GM12878 (cell line): ENCODE data around the gene XRCC6. TPM values are rescaled to one million over a fixed set of nuclear protein-coding genes. Genes with fewer than 3 reads are reported as not detected.

Experiments used
- ATAC-seq: fragments of 200-7000 bp; cut with Tn5 transposase; 3 replicates; pipeline ENCODE4 v1.9.1; 2020; ENCODE audit warnings: mild to moderate bottlenecking, moderate library complexity
- BruUV-seq: library from RNA; stranded (reverse); fragments of 400-500 nt; replicated peaks from 2 replicates; lab custom pipeline; 2021; lab: Mats Ljungman, UMichigan
- CTCF ChIA-PET: fragments of 300-600 bp; sonication (Branson Sonifier 250); formaldehyde crosslinking; extraction: SDS; loops from one replicate; lab custom pipeline; 2021; ENCODE audit warnings: inconsistent platforms; lab: Yijun Ruan, JAX
- POLR2A ChIA-PET: fragments of 350-600 bp; formaldehyde crosslinking; extraction: SDS; loops from one replicate; lab custom pipeline; 2021; ENCODE audit warnings: inconsistent platforms; lab: Charles Lee
- RAD21 ChIA-PET: fragments of 300-600 bp; sonication (Branson Sonifier 250); formaldehyde crosslinking; loops from one replicate; lab custom pipeline; 2023; ENCODE audit warnings: antibody characterized with exemption; ENCODE audit not compliant: unreplicated experiment; lab: Charles Lee
- SMC1A ChIA-PET: fragments of 300-600 bp; sonication (Branson Sonifier 250); formaldehyde crosslinking; loops from one replicate; lab custom pipeline; 2023; ENCODE audit not compliant: unreplicated experiment, uncharacterized antibody; lab: Charles Lee
- DNase-seq: peaks from one replicate; pipeline ENCODE4 v3.0.0-alpha.2; 2011; ENCODE audit warnings: low read depth, low spot score
- FAIRE-seq: peaks from 3 replicates; lab custom pipeline; 2011; peaks lifted over from hg19 to GRCh38; lab: Jason Lieb, UNC
- H2AFZ ChIP-seq: 2 replicates; pipeline ENCODE4 v1.6.0; 2011; ENCODE audit warnings: low read depth, low read length, control low read depth; ENCODE audit not compliant: control insufficient read depth
- H3K27ac ChIP-seq: 2 replicates; pipeline ENCODE4 v1.5.1; 2011; ENCODE audit warnings: control low read depth; ENCODE audit not compliant: control insufficient read depth, insufficient read depth
- H3K27me3 ChIP-seq, 2 experiments: replicated peaks in 1 of 2; 2 replicates each; pipeline versions ENCODE4 v1.6.0 to v1.6.1; 2011; ENCODE audit warnings: low read length in 1 of 2; ENCODE audit not compliant: control insufficient read depth in 2 of 2, insufficient read depth in 2 of 2
- H3K36me3 ChIP-seq, 2 experiments: 2 replicates each; pipeline ENCODE4 v1.5.1; 2011; ENCODE audit warnings: low read length in 1 of 2; ENCODE audit not compliant: control insufficient read depth in 2 of 2, insufficient read depth in 2 of 2
- H3K4me1 ChIP-seq: 2 replicates; pipeline ENCODE4 v1.6.1; 2011; ENCODE audit warnings: mild to moderate bottlenecking, low read length, moderate library complexity, mixed read lengths; ENCODE audit not compliant: control insufficient read depth, insufficient read depth
- H3K4me2 ChIP-seq: 2 replicates; pipeline ENCODE4 v1.6.0; 2011; ENCODE audit warnings: control low read depth; ENCODE audit not compliant: control insufficient read depth, insufficient read depth
- H3K4me3 ChIP-seq: fragments of 200-600 bp; sonication (generic); 2 replicates; pipeline ENCODE4 v1.5.1; 2016
- H3K79me2 ChIP-seq: 2 replicates; pipeline ENCODE4 v1.6.0; 2011; ENCODE audit warnings: low read length; ENCODE audit not compliant: control insufficient read depth, insufficient read depth
- H3K9ac ChIP-seq: 2 replicates; pipeline ENCODE4 v1.8.0; 2011; ENCODE audit warnings: low read length, control low read depth, mixed read lengths; ENCODE audit not compliant: control insufficient read depth, insufficient read depth
- H3K9me3 ChIP-seq: replicated peaks from 3 replicates; pipeline ENCODE4 v1.5.1; 2011; ENCODE audit warnings: mild to moderate bottlenecking, low read length; ENCODE audit not compliant: control insufficient read depth, insufficient read depth
- H4K20me1 ChIP-seq: 2 replicates; pipeline ENCODE4 v1.6.0; 2011; ENCODE audit not compliant: control insufficient read depth, insufficient read depth
- CHD1 ChIP-seq: IDR thresholded peaks from 2 replicates; pipeline ENCODE4 v1.6.1; 2012; ENCODE audit warnings: low read depth, low read length, improper control_type of control experiment
- CHD2 ChIP-seq: IDR thresholded peaks from 2 replicates; pipeline ENCODE4 v1.6.1; 2011; ENCODE audit warnings: low read depth, low read length, improper control_type of control experiment, borderline replicate concordance
- CHD4 ChIP-seq: fragments of 200-600 bp; sonication (generic); IDR thresholded peaks from 2 replicates; pipeline ENCODE4 v1.6.1; 2016; ENCODE audit warnings: mild to moderate bottlenecking
- CUX1 ChIP-seq: IDR thresholded peaks from 2 replicates; pipeline ENCODE4 v1.6.1; 2012; ENCODE audit warnings: improper control_type of control experiment, low read depth, low read length; ENCODE audit not compliant: insufficient replicate concordance
- MEF2A ChIP-seq: IDR thresholded peaks from 2 replicates; pipeline ENCODE4 v1.6.1; 2011; ENCODE audit warnings: low read depth, mild to moderate bottlenecking, low read length, moderate library complexity; ENCODE audit not compliant: insufficient read depth
- NR2C1 ChIP-seq: fragments of 450-650 bp; IDR thresholded peaks from 2 replicates; pipeline ENCODE4 v1.6.1; 2017; ENCODE audit warnings: antibody characterized with exemption, mild to moderate bottlenecking, moderate library complexity
- PML ChIP-seq: IDR thresholded peaks from 2 replicates; pipeline ENCODE4 v1.6.1; 2012; ENCODE audit warnings: low read length, inconsistent platforms
- POLR2AphosphoS5 ChIP-seq: IDR thresholded peaks from 2 replicates; pipeline ENCODE4 v1.6.1; 2011; ENCODE audit warnings: mild to moderate bottlenecking, low read length, inconsistent platforms
- RB1 ChIP-seq: fragments of 450-650 bp; formaldehyde crosslinking; IDR thresholded peaks from 2 replicates; pipeline ENCODE4 v1.6.1; 2017; ENCODE audit warnings: mild to moderate bottlenecking, borderline replicate concordance
- RCOR1 ChIP-seq: conservative IDR thresholded peaks from 2 replicates; pipeline ENCODE4 v1.6.1; 2012; ENCODE audit warnings: low read depth, low read length, improper control_type of control experiment
- SKIL ChIP-seq: fragments of 450-650 bp; IDR thresholded peaks from 2 replicates; pipeline ENCODE4 v1.6.1; 2017; ENCODE audit warnings: mild to moderate bottlenecking, low read depth, inconsistent platforms; ENCODE audit not compliant: poor library complexity, severe bottlenecking
- SUPT20H ChIP-seq: IDR thresholded peaks from 2 replicates; pipeline ENCODE4 v1.6.1; 2011; ENCODE audit warnings: low read depth, mild to moderate bottlenecking, low read length, moderate library complexity, borderline replicate concordance; ENCODE audit not compliant: control insufficient read depth
- WGBS: methylation state at CpG from one replicate; pipeline ENCODE4 v1.1.6; 2016; ENCODE audit warnings: low lambda C conversion rate; ENCODE audit not compliant: insufficient replicate concordance, insufficient coverage; ENCODE audit errors: missing lambda C conversion rate; 5-methylcytosine and 5-hydroxymethylcytosine counted together
- in situ Hi-C: fragments of 300-500 bp; cut with MboI; formaldehyde crosslinking; loops from 9 replicates; pipeline ENCODE4 v1.14.3; 2018; ENCODE audit warnings: mixed read lengths
- intact Hi-C: fragments of 100-400 bp; cut with micrococcal nuclease; formaldehyde crosslinking; loops from one replicate; pipeline ENCODE4 v1.14.2; 2022; ENCODE audit not compliant: unreplicated experiment
- polyA plus RNA-seq, 11 experiments: library from polyadenylated mRNA; depleted of rRNA in 4 of 11; unstranded in 6 of 11; stranded (reverse) in 5 of 11; fragments of >200 nt; fragmentation: Nextera tagmentation in 4 of 11; fragmentation: Illumina TruSeq in 1 of 11; extraction: Ambion mirVana in 4 of 11; extraction: Trizol in 1 of 11; gene quantifications; 1 replicate in 1 of 11; 2 replicates in 10 of 11; pipeline versions ENCODE4 v1.2.1 to v1.2.3, GENCODE V29; 2011 to 2016; ENCODE audit warnings: inconsistent platforms in 2 of 11, missing spikeins in 2 of 11, low read depth in 1 of 11
- total RNA-seq, 4 experiments: library from RNA; depleted of rRNA in 3 of 4; stranded (reverse); fragments of >200 nt in 3 of 4; fragmentation: Illumina TruSeq in 1 of 4; extraction: Trizol in 1 of 4; gene quantifications; 2 replicates each; pipeline versions ENCODE4 v1.2.1 to v1.2.3, GENCODE V29; 2013 to 2021
- TF ChIP-seq, protein P1 (sequence below): fragments of 450-650 bp; IDR thresholded peaks from 2 replicates; pipeline ENCODE4 v1.6.1; 2017; ENCODE audit warnings: low read depth, mild to moderate bottlenecking, moderate library complexity

XRCC6 gene
- total and polyA plus RNA-seq, 10 of the 15 experiments (the other 5 are each of a cell fraction or from before 2014, with no cell fraction given) = 186 to 718 (median 348) TPM

DNA sequence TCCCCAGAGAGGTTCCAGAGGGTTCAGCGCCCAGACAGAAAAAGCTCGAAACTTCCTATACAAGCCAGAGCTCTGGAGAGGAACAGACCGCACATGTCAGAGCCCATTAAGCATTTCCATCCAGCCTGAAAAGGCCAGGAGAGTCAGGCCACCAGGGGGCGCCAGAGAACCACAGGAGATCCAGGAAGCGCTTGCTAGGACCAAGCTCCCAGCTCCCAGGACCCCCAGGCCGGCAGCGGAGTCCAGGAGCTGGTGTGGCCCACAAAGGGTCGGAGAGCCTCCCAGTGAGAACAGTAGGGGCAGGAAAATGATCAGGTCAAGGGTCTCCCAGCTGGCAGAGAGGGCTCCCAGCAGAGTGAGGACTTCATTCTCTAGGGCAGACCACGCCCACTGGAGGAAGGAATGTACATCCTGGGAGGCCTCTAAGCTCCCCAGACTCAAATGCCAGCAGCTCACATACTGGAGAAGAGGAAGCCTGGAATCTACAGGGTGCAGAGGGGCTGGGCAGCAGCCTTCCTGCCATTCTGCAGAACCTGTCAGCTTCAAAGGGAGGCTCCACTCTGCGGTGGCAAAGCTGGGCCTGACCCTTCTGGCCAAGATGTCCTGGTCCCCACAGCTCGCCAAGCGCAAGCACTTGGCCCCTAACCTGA, 76.2 kb downstream of the XRCC6 start:
- in situ Hi-C loops = loop anchor here (5.0 kb wide), 1 partner anchor 245 kb away; no protein-coding TSS in a partner anchor
- TF ChIP-seq POLR2AphosphoS5 = no peak
- TF ChIP-seq RCOR1 = no peak
- TF ChIP-seq SUPT20H = no peak
- TF ChIP-seq RB1 = peak; percentile 81; the same call in 1 of the 2 replicates
- TF ChIP-seq SKIL = peak; percentile 48
- TF ChIP-seq CHD1 = no peak
- no peak for TF ChIP-seq NR2C1
- TF ChIP-seq, protein P1, sequence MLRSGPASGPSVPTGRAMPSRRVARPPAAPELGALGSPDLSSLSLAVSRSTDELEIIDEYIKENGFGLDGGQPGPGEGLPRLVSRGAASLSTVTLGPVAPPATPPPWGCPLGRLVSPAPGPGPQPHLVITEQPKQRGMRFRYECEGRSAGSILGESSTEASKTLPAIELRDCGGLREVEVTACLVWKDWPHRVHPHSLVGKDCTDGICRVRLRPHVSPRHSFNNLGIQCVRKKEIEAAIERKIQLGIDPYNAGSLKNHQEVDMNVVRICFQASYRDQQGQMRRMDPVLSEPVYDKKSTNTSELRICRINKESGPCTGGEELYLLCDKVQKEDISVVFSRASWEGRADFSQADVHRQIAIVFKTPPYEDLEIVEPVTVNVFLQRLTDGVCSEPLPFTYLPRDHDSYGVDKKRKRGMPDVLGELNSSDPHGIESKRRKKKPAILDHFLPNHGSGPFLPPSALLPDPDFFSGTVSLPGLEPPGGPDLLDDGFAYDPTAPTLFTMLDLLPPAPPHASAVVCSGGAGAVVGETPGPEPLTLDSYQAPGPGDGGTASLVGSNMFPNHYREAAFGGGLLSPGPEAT = no peak
- TF ChIP-seq CHD2 = no peak; the same call in 1 of the 2 replicates
- TF ChIP-seq CUX1 = no peak
- TF ChIP-seq CHD4 = no peak
- TF ChIP-seq MEF2A = no peak
- TF ChIP-seq PML = no peak

More for the DNA sequence above, 76.2 kb downstream of the XRCC6 start:
- Histone ChIP-seq H2AFZ (peak overlapping the region; percentile 85), H3K4me2 (peak overlapping the region; percentile 54; the same call in 1 of the 2 replicates), H3K27me3 (no peaks in the 10 kb centered on the region), H3K9me3 (no peaks in the 10 kb centered on the region; the same call in 2 of the 3 replicates), H3K27ac (peak overlapping the region; percentile 48; the same call in 1 of the 2 replicates), H3K4me3 (no peak overlapping the region), H3K79me2 (no peaks in the 10 kb centered on the region), H3K9ac (peak overlapping the region; percentile 32; the same call in 1 of the 2 replicates), H3K4me1 (peaks cover 19% of the 10 kb centered on the region), H3K36me3 (peaks cover 0 to 4% of the 10 kb centered on the region in 2 experiments; a peak in 1 of 4 replicates), H4K20me1 (no peaks in the 10 kb centered on the region)
- DNase-seq (peak; percentile 57), ATAC-seq (peak; percentile 94), FAIRE-seq (peak; percentile 99)
- SMC1A ChIA-PET = interaction anchor here (0.6 to 3.8 kb wide), 44 partner anchors 9 to 787 kb away, joined by 3 to 50 read pairs (median 5); partner anchors contain the start of genes CCDC134 and SNU13
- POLR2A ChIA-PET = interaction anchor here (0.5 to 3.8 kb wide), 20 partner anchors 10 to 253 kb away, joined by 3 to 27 read pairs (median 4); partner anchors contain the start of genes CCDC134, CENPM and SREBF2
- CTCF ChIA-PET = interaction anchor here (0.6 to 4.3 kb wide), 93 partner anchors 9 to 986 kb away, joined by 3 to 75 read pairs (median 6); partner anchors contain the start of genes CCDC134, CENPM, NDUFA6 and NFAM1
- intact Hi-C loops = loop anchor here (1.0 to 5.0 kb wide), 4 partner anchors 50 to 244 kb away; partner anchors contain the start of gene CCDC134
- BruUV-seq = no TSS peak
- WGBS = 25% methylated on average over 12 of the region's 12 CpGs
- RAD21 ChIA-PET = interaction anchor here (0.7 to 3.7 kb wide), 56 partner anchors 8 to 747 kb away, joined by 3 to 58 read pairs (median 4); partner anchors contain the start of genes CCDC134, CENPM, NDUFA6 and SMIM45
